Prostate gland (tissue), 2 donors: ENCODE measurements around the gene FGF2. TPM values are rescaled to one million over a fixed set of nuclear protein-coding genes. Genes with fewer than 3 reads are reported as not detected.

ENCODE experiments used
- DNase-seq: peaks from one replicate; pipeline ENCODE4 v3.0.0-alpha.2; 2019; ENCODE audit warnings: low spot score
- H3K27ac ChIP-seq, 2 donors: fragments of 200-600 bp; sonication (generic); 2 replicates each; pipeline ENCODE4 v1.5.1; 2017 to 2019
- H3K27me3 ChIP-seq: fragments of 200-600 bp; sonication (generic); replicated peaks from 2 replicates; pipeline ENCODE4 v1.5.1; 2019; ENCODE audit not compliant: insufficient read depth
- H3K36me3 ChIP-seq, 2 donors: fragments of 200-600 bp; sonication (generic); 1 replicate in 1 of 2; 2 replicates in 1 of 2; pipeline versions ENCODE4 v1.5.1 to v1.8.1; 2017 to 2019
- H3K4me1 ChIP-seq: fragments of 200-600 bp; sonication (generic); replicated peaks from 2 replicates; pipeline ENCODE4 v1.5.1; 2019
- H3K4me3 ChIP-seq, 2 donors: fragments of 200-600 bp; sonication (generic); 2 replicates each; pipeline ENCODE4 v1.5.1; 2017 to 2019
- H3K9me3 ChIP-seq: fragments of 200-600 bp; sonication (generic); 2 replicates; pipeline ENCODE4 v1.5.1; 2017
- CTCF ChIP-seq, 4 experiments: fragments of 200-600 bp in 2 of 4; fragments of 450-650 bp in 2 of 4; sonication (generic) in 2 of 4; IDR thresholded peaks; 1 replicate in 3 of 4; 2 replicates in 1 of 4; pipeline ENCODE4 v1.5.1; 2016 to 2019; ENCODE audit warnings: antibody characterized with exemption in 4 of 4, mild to moderate bottlenecking in 2 of 4, moderate library complexity in 2 of 4
- POLR2A ChIP-seq: fragments of 450-650 bp; IDR thresholded peaks from one replicate; pipeline ENCODE4 v1.6.1; 2016; ENCODE audit warnings: antibody characterized with exemption, mild to moderate bottlenecking
- POLR2AphosphoS5 ChIP-seq: sonication (generic); formaldehyde crosslinking; IDR thresholded peaks from one replicate; pipeline ENCODE4 v1.6.1; 2017; ENCODE audit warnings: antibody characterized with exemption
- WGBS: methylation state at CpG from one replicate; pipeline ENCODE4 v1.1.5; 2018; 5-methylcytosine and 5-hydroxymethylcytosine counted together
- intact Hi-C: fragments of 100-400 bp; cut with DNase I; formaldehyde crosslinking; loops from one replicate; pipeline ENCODE4 v1.14.2; 2022
- total RNA-seq, 2 donors: library from RNA; depleted of rRNA; stranded (reverse); fragments of >200 nt; gene quantifications; one replicate each; pipeline ENCODE4 v1.1.0, GENCODE V29; 2016

FGF2 gene
- total RNA-seq, 2 donors from 2014 or later: 4.4 to 4.8 TPM

GRCh38 chr4:122854447-122855352 is 28.1 kb downstream of the FGF2 start:
- H3K27me3 ChIP-seq: no peaks in the 10 kb centered on the region
- intact Hi-C loops: no loop called here
- WGBS: 27% methylated on average over 10 of the region's 10 CpGs
- no peak for TF ChIP-seq CTCF (IDR thresholded peaks at IDR 0.05)
- peak; percentile 13 for TF ChIP-seq POLR2AphosphoS5
- DNase-seq: peak; percentile 41
- H3K36me3 ChIP-seq: no peaks in the 10 kb centered on the region
- no peak overlapping the region for H3K4me3 ChIP-seq
- H3K4me1 ChIP-seq: no peaks in the 10 kb centered on the region
- H3K27ac ChIP-seq: peak overlapping the region; percentile 17 to 44
- no peaks in the 10 kb centered on the region for H3K9me3 ChIP-seq

GRCh38 chr4:122855353-122855890 is 28.8 kb downstream of the FGF2 start:
- Histone ChIP-seq H3K9me3 (no peaks in the 10 kb centered on the region), H3K4me1 (no peaks in the 10 kb centered on the region), H3K27me3 (no peaks in the 10 kb centered on the region), H3K36me3 (no peaks in the 10 kb centered on the region), H3K27ac (peak overlapping the region; percentile 17 to 44), H3K4me3 (no peak overlapping the region)
- intact Hi-C loops: no loop called here
- DNase-seq: no peak
- TF ChIP-seq POLR2AphosphoS5 (no peak), POLR2A (no peak), CTCF (IDR thresholded peaks at IDR 0.05) (no peak)
- 70% methylated on average over 2 of the region's 2 CpGs for WGBS

DNA sequence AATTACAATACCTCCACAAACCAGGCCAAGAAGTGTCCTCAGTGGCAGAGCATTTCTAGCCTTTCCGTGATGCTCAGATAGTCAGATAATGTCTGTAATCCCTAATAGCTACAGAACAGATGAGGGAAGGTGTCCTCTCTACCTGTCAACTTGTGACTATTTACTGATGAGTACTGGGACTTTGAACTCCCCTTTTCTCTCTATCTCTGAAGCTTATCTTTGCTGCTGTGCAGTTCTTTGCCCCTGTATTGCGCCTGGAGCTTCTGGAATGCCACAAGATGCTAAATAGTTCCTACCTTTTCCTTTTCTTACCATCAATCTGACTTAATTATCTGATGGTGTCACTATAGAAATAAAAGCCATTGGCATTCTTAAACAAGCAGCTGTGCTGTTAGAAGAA is 30.5 kb downstream of the FGF2 start:
- Histone ChIP-seq H3K27ac (no peak overlapping the region), H3K9me3 (no peaks in the 10 kb centered on the region), H3K4me3 (no peak overlapping the region), H3K36me3 (no peaks in the 10 kb centered on the region), H3K4me1 (no peaks in the 10 kb centered on the region), H3K27me3 (no peaks in the 10 kb centered on the region)
- DNase-seq: no peak
- intact Hi-C loops: no loop called here
- WGBS: 94% methylated on average over 2 of the region's 2 CpGs
- TF ChIP-seq POLR2AphosphoS5: no peak

DNA sequence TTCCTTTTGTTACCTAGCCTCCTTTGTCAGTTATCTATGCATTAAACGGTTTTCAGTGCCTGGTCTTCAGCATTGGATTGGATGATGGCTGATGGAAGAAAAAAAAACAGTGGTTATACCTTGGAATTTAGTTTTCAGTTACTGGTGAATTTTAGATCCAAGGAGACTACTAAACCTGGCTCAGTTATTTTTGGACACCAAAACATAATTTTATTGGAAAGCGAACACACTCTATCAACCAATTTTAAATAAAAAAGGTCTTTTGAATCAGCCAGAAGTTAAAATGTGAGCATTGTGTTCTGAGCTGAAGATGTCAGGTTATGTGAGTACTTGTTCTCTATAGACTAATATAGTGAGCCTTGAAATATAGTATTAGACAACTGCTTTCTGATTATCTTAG is 32.1 kb downstream of the FGF2 start:
- no peak for DNase-seq
- Histone ChIP-seq H3K36me3 (no peaks in the 10 kb centered on the region), H3K9me3 (no peaks in the 10 kb centered on the region), H3K27ac (no peak overlapping the region), H3K27me3 (no peaks in the 10 kb centered on the region), H3K4me1 (no peaks in the 10 kb centered on the region), H3K4me3 (no peak overlapping the region)
- intact Hi-C loops: no loop called here
- WGBS: 48% methylated on average over 2 of the region's 2 CpGs
- no peak for TF ChIP-seq CTCF (IDR thresholded peaks at IDR 0.05)
- TF ChIP-seq POLR2A: no peak
- TF ChIP-seq POLR2AphosphoS5: no peak

DNA sequence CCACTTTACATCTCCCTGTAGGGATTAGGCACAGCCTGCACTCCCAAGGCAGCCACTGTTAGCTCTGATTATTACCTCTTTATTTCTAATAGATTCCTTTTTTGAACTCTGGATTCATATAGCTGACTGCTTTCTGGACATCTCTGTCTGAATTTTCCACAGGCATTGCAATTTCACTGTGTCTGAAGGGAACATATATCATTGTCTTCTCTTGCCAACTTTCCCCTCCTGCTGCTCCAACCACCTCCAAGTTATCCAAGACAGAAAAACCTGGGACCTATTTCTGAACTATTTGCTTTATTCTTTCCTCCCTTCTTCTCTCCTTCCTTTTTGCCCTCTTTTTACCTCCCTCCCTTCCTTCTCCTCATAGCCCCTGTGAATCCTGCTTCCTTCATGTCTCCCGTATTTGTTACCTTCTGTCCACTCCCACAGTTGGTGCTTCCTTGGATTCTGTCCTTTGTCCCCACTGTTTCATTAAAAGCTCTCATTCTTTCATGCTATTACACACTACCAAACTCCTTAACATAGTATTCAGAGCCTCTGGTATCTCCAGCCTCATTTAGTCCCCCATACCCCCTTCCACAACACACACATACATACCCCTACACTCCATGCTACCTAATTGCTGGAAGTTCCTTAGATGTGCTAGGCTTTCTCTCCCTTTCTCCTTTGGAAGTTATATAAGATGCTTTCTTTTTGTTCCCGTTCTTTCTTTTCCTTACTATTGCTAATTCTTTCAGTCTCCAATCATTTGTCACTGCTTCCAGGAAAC is 34.7 kb downstream of the FGF2 start:
- Histone ChIP-seq H3K27ac (no peak overlapping the region), H3K4me3 (no peak overlapping the region), H3K27me3 (no peaks in the 10 kb centered on the region), H3K4me1 (no peaks in the 10 kb centered on the region), H3K9me3 (no peaks in the 10 kb centered on the region), H3K36me3 (no peaks in the 10 kb centered on the region)
- intact Hi-C loops: no loop called here
- TF ChIP-seq CTCF (IDR thresholded peaks at IDR 0.05): no peak
- TF ChIP-seq POLR2AphosphoS5: no peak
- no peak for TF ChIP-seq POLR2A
- 92% methylated on average over 2 of the region's 2 CpGs for WGBS
- DNase-seq: no peak
